Measurements from ENCODE around the gene ARL10. TPM values are rescaled to one million over a fixed set of nuclear protein-coding genes. Genes with fewer than 3 reads are reported as not detected.

The ARL10 gene
- total RNA-seq, 3 donors from 2014 or later, result 5.6 to 17.7 (median 6.6) TPM

DNA sequence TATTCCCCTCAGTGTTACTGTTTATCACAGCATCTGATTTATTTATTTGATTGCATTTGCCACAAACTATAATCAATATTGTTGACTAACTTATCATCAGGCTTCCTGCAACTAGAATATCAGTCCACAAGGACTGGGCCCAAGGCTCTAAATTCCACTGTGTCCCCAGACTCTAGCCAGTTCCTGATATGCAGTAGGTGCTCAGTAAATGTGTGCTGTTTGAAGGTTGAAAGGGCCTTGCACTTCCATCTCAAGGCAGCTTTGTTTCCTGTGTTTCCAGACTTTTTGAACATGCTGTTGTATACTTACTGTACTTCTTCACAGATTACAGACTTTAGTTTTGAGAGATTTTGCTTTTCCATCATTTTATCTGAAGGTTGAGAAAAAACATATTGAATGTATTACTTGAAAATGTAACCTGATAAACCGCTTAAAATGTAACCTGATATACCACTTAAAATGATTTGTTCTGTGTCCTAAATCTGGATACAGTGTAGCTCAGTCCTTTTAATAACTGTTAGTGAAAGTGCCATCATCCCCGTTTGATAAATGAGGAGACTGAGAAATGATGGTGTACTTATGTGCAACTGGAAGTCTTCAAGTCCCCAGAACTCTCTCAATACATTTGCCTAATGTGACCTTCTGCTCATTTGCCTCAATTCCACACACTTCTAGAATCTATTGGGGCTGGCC is 22.4 kb upstream of the ARL10 start:
- Histone ChIP-seq H3K27me3 (no peaks in the 10 kb centered on the region), H3K36me3 (no peaks in the 10 kb centered on the region), H3K27ac (no peak overlapping the region), H3K4me1 (no peaks in the 10 kb centered on the region), H3K9me3 (no peaks in the 10 kb centered on the region), H3K4me3 (no peak overlapping the region)
- DNase-seq (ENCODE audit: low spot score in 2 of 2), result no peak
- TF ChIP-seq, protein P1, sequence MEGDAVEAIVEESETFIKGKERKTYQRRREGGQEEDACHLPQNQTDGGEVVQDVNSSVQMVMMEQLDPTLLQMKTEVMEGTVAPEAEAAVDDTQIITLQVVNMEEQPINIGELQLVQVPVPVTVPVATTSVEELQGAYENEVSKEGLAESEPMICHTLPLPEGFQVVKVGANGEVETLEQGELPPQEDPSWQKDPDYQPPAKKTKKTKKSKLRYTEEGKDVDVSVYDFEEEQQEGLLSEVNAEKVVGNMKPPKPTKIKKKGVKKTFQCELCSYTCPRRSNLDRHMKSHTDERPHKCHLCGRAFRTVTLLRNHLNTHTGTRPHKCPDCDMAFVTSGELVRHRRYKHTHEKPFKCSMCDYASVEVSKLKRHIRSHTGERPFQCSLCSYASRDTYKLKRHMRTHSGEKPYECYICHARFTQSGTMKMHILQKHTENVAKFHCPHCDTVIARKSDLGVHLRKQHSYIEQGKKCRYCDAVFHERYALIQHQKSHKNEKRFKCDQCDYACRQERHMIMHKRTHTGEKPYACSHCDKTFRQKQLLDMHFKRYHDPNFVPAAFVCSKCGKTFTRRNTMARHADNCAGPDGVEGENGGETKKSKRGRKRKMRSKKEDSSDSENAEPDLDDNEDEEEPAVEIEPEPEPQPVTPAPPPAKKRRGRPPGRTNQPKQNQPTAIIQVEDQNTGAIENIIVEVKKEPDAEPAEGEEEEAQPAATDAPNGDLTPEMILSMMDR (IDR thresholded peaks at IDR 0.05), result no peak
- no peak for TF ChIP-seq POLR2A (IDR thresholded peaks at IDR 0.05)
- TF ChIP-seq POLR2AphosphoS5 (IDR thresholded peaks at IDR 0.05), result no peak
- intact Hi-C loops (cut with DNase I; ENCODE audit: low total_unique reads), result no loop called here

DNA sequence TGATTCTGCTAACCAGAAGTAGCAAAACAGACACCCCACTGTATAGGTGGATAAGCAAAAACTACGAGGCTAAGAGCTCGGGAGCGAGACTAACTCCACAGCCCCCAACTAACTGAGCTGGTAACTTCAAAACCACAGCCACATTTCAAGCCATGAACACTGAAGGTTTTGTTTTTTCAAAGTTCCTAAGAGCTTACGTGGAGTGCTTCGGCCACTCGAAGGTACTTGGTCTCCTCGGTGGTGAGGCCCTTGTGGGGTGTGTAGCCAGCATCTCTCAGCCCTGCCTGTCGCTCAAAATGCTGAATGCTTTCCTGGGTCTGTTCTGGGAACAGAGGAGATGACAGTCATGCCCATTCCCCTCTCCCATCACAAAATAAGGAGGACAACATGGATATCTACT is 14.9 kb upstream of the ARL10 start:
- intact Hi-C loops (cut with DNase I; ENCODE audit: low total_unique reads), result no loop called here
- DNase-seq (ENCODE audit: low spot score in 2 of 2), result no peak
- no peaks in the 10 kb centered on the region for H3K36me3 ChIP-seq

DNA sequence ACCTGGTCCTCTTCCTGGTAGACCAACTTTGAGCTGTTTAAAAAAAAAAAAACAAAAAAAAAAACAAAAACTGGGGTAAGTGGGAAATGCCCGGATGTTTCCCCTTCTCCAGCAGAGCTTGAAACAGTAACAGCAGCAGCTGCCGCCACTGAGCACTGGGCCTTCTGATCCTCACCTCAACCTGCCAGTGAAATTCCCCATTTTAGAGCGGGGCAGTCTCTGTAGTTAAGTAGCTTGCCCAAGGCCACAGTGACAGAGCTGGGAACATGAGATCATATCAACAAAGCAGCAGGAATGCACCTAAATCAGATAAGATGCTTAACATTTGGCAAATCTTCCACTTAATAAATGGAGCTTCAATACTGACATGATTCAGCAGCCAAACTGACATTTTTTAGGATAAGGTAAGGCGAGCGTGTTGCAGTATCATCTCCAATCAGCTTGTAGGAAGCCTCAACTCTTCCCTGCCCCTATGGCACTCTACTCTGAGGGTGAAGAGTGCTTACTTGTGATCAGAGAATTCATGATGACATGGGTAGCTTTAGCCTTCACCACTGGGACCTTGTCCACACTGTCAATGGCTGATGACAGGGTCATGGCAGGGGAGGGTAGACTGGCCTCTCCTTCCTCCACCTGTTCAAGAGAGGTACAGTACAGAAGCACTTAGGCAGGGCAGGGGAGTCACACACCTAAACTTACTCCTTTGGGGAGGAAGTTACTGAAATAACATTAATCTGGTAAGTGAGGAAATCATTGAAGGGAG is 13.0 kb upstream of the ARL10 start:
- no peak for DNase-seq (ENCODE audit: low spot score in 2 of 2)
- Histone ChIP-seq H3K36me3 (no peaks in the 10 kb centered on the region), H3K4me3 (no peak overlapping the region), H3K4me1 (no peaks in the 10 kb centered on the region), H3K27ac (no peak overlapping the region), H3K9me3 (no peaks in the 10 kb centered on the region), H3K27me3 (no peaks in the 10 kb centered on the region)
- TF ChIP-seq POLR2A (IDR thresholded peaks at IDR 0.05) (no peak), POLR2AphosphoS5 (IDR thresholded peaks at IDR 0.05) (no peak)
- TF ChIP-seq, protein P1 (IDR thresholded peaks at IDR 0.05), result no peak
- intact Hi-C loops (cut with DNase I; ENCODE audit: low total_unique reads), result no loop called here

More for the DNA sequence above, 14.9 kb upstream of the ARL10 start:
- Histone ChIP-seq H3K27ac (no peak overlapping the region), H3K4me3 (no peak overlapping the region), H3K4me1 (no peaks in the 10 kb centered on the region), H3K9me3 (no peaks in the 10 kb centered on the region), H3K27me3 (no peaks in the 10 kb centered on the region)
- TF ChIP-seq POLR2A (IDR thresholded peaks at IDR 0.05), result no peak
- TF ChIP-seq POLR2AphosphoS5 (IDR thresholded peaks at IDR 0.05), result no peak
- TF ChIP-seq, protein P1 (IDR thresholded peaks at IDR 0.05), result no peak

GRCh38 chr5:176353533-176353932 is 11.8 kb upstream of the ARL10 start:
- H3K27me3 ChIP-seq, result no peaks in the 10 kb centered on the region
- no peak for TF ChIP-seq POLR2A (IDR thresholded peaks at IDR 0.05)
- TF ChIP-seq, protein P1 (IDR thresholded peaks at IDR 0.05), result no peak
- TF ChIP-seq POLR2AphosphoS5 (IDR thresholded peaks at IDR 0.05), result no peak
- no peaks in the 10 kb centered on the region for H3K36me3 ChIP-seq
- H3K4me1 ChIP-seq, result no peaks in the 10 kb centered on the region
- H3K9me3 ChIP-seq, result no peaks in the 10 kb centered on the region
- H3K4me3 ChIP-seq, result no peak overlapping the region
- no peak for DNase-seq (ENCODE audit: low spot score in 2 of 2)
- no peak overlapping the region for H3K27ac ChIP-seq
- intact Hi-C loops (cut with DNase I; ENCODE audit: low total_unique reads), result no loop called here

All from breast epithelium (tissue), 4 donors.